Spleen (tissue), 11 donors: ENCODE data around the gene PARVB. TPM values are rescaled to one million over a fixed set of nuclear protein-coding genes. Genes with fewer than 3 reads are reported as not detected.

Experiments
- DNase-seq: peaks from one replicate; pipeline ENCODE4 v3.0.0-alpha.2; 2020
- H3K27ac ChIP-seq, 8 donors: fragments of 200-600 bp; sonication (generic) in 7 of 8; 1 replicate in 4 of 8; 2 replicates in 4 of 8; pipeline versions ENCODE4 v1.5.0 to v1.8.0; 2016 to 2021; ENCODE audit warnings: inconsistent platforms in 4 of 8, mild to moderate bottlenecking in 4 of 8, moderate library complexity in 1 of 8
- H3K27me3 ChIP-seq, 7 donors: fragments of 200-600 bp; sonication (generic) in 6 of 7; replicated peaks in 1 of 7; 1 replicate in 4 of 7; 2 replicates in 3 of 7; pipeline versions ENCODE4 v1.5.0 to v1.8.0; 2016 to 2021; ENCODE audit warnings: inconsistent platforms in 3 of 7, mild to moderate bottlenecking in 1 of 7
- H3K36me3 ChIP-seq, 6 donors: fragments of 200-600 bp; sonication (generic) in 5 of 6; 1 replicate in 4 of 6; 2 replicates in 2 of 6; pipeline versions ENCODE4 v1.5.0 to v1.8.0; 2016 to 2021; ENCODE audit warnings: inconsistent platforms in 2 of 6
- H3K4me1 ChIP-seq, 6 donors: fragments of 200-600 bp; sonication (generic) in 5 of 6; 1 replicate in 3 of 6; 2 replicates in 3 of 6; pipeline versions ENCODE4 v1.5.0 to v1.8.0; 2016 to 2021; ENCODE audit warnings: inconsistent platforms in 3 of 6
- H3K4me3 ChIP-seq, 8 donors: fragments of 200-600 bp; sonication (generic) in 7 of 8; 1 replicate in 4 of 8; 2 replicates in 4 of 8; pipeline versions ENCODE4 v1.5.0 to v1.8.0; 2016 to 2021; ENCODE audit warnings: inconsistent platforms in 4 of 8, mild to moderate bottlenecking in 4 of 8, moderate library complexity in 2 of 8
- H3K9me3 ChIP-seq, 8 donors: fragments of 200-600 bp; sonication (generic) in 7 of 8; 1 replicate in 4 of 8; 2 replicates in 4 of 8; pipeline versions ENCODE4 v1.5.0 to v1.8.0; 2016 to 2021; ENCODE audit warnings: inconsistent platforms in 4 of 8
- CTCF ChIP-seq, 11 experiments: fragments of 200-600 bp in 7 of 11; fragments of 450-650 bp in 4 of 11; sonication (generic) in 4 of 11; IDR thresholded peaks in 8 of 11; conservative IDR thresholded peaks in 3 of 11; 1 replicate in 7 of 11; 2 replicates in 4 of 11; pipeline versions ENCODE4 v1.4.0 to v1.8.0; 2016 to 2021; ENCODE audit warnings: antibody characterized with exemption in 11 of 11, inconsistent platforms in 4 of 11, mild to moderate bottlenecking in 1 of 11
- POLR2A ChIP-seq, 3 donors: fragments of 450-650 bp; IDR thresholded peaks; one replicate each; pipeline ENCODE4 v1.5.1; 2017; ENCODE audit warnings: antibody characterized with exemption in 3 of 3, mild to moderate bottlenecking in 1 of 3
- POLR2AphosphoS5 ChIP-seq, 3 donors: sonication (generic); formaldehyde crosslinking; IDR thresholded peaks; one replicate each; pipeline ENCODE4 v1.5.1; 2017; ENCODE audit warnings: antibody characterized with exemption in 3 of 3
- WGBS, 5 donors: extraction: QIAGEN DNeasy Blood & Tissue Kit in 3 of 5; methylation state at CpG; one replicate each; pipeline versions ENCODE4 v1.1.5 to v1.1.7; 2013 to 2018; 5-methylcytosine and 5-hydroxymethylcytosine counted together
- intact Hi-C: fragments of 100-400 bp; cut with DNase I; formaldehyde crosslinking; loops from one replicate; pipeline ENCODE4 v1.15.0; 2023; ENCODE audit warnings: low total_unique reads
- polyA plus RNA-seq, 3 donors: library from polyadenylated mRNA; stranded (reverse); fragments of 200-250 nt; gene quantifications; one replicate each; pipeline ENCODE4 v1.2.1, GENCODE V29; 2013
- total RNA-seq, 7 donors: library from RNA; depleted of rRNA in 3 of 7; stranded (reverse); fragments of >200 nt in 3 of 7; fragmentation: NEBNext Ultra II Directional in 4 of 7; extraction: Animal tissue kit (Norgen Biotek cat#: 25700) in 4 of 7; gene quantifications; one replicate each; pipeline versions ENCODE4 v1.1.0 to v1.2.1, GENCODE V29; 2016 to 2021
- donor health status: healthy with polysubstance abuse.
- donor health status: DM: no; HTN: no; CAD: no; lungs with moderate emphysema.
- donor health status: DM: no; HTN: no; CAD: no.
- donor health status: Bipolar disorder and iron deficiency.
- donor health status: healthy.
- donor health status: DM: no; HTN: no; CAD: no.
- donor health status: DM: yes; HTN: yes; CAD: no.

Gene PARVB
- total and polyA plus RNA-seq, 10 donors = 24.0 to 61.9 (median 46.5) TPM

DNA sequence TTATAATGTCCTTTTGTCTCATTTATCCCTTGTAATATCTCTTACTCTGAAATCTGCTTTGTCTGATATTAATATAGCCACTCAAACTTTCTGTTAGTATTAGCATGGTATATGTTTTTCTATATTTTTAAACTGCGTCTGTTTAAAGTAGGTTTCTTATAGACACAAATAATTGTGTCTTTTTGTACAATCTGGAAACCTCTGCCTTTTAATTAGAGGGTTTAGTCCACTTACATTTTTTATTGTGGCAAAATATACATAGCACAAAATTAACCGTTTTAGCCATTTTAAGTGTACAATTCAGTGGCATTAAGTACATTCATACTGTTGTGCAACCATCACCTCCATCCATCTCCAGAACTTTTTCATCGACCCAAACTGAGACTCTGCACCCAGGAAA is 185.2 kb downstream of the PARVB start:
- intact Hi-C loops = no loop called here
- no peak for DNase-seq
- peaks cover 0 to 70% (median 19%) of the 10 kb centered on the region in 6 donors for H3K4me1 ChIP-seq
- H3K4me3 ChIP-seq = no peak overlapping the region
- 83 to 92% (median 83%) methylated on average over 3 of the region's 3 CpGs for WGBS, 5 donors
- H3K9me3 ChIP-seq = peaks cover 0 to 20% (median 15%) of the 10 kb centered on the region in 8 donors
- no peak overlapping the region for H3K27ac ChIP-seq
- no peaks in the 10 kb centered on the region for H3K27me3 ChIP-seq
- H3K36me3 ChIP-seq = peaks cover 0 to 26% (median 7%) of the 10 kb centered on the region in 6 donors
- TF ChIP-seq POLR2AphosphoS5 (IDR thresholded peaks at IDR 0.05) (no peak), CTCF (IDR thresholded peaks at IDR 0.05 in 8 of 11, conservative IDR thresholded peaks at IDR 0.05 in 3 of 11) (no peak), POLR2A (IDR thresholded peaks at IDR 0.05) (no peak)

DNA sequence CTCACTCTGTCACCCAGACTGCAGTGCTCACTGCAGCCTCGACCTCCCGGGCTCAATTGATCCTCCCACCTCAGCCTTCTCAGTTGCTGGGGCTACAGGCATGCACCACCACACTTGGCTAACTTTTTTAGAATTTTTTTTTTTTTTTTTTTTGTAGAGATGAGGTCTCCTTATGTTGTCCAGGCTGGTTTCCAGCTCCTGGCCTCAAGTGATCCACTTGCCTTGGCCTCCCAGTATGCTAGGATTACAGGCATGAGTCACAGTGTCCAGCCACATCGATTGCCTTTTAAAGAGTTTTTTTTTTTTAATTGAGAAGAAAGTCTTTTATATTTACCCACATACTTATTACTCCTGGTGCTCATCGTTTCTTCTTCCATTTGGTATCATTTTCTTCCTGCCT is 186.6 kb downstream of the PARVB start:
- Histone ChIP-seq H3K4me1 (peaks cover 0 to 57% (median 5%) of the 10 kb centered on the region in 6 donors), H3K27ac (no peak overlapping the region), H3K9me3 (peaks cover 0 to 30% (median 25%) of the 10 kb centered on the region in 8 donors), H3K4me3 (no peak overlapping the region), H3K27me3 (no peaks in the 10 kb centered on the region), H3K36me3 (peaks cover 0 to 12% (median 4%) of the 10 kb centered on the region in 6 donors)
- TF ChIP-seq POLR2AphosphoS5 (IDR thresholded peaks at IDR 0.05) (no peak), CTCF (IDR thresholded peaks at IDR 0.05 in 8 of 11, conservative IDR thresholded peaks at IDR 0.05 in 3 of 11) (no peak), POLR2A (IDR thresholded peaks at IDR 0.05) (no peak)
- no peak for DNase-seq
- intact Hi-C loops = no loop called here
- 79 to 91% (median 85%) methylated on average over 4 of the region's 4 CpGs for WGBS, 5 donors

DNA sequence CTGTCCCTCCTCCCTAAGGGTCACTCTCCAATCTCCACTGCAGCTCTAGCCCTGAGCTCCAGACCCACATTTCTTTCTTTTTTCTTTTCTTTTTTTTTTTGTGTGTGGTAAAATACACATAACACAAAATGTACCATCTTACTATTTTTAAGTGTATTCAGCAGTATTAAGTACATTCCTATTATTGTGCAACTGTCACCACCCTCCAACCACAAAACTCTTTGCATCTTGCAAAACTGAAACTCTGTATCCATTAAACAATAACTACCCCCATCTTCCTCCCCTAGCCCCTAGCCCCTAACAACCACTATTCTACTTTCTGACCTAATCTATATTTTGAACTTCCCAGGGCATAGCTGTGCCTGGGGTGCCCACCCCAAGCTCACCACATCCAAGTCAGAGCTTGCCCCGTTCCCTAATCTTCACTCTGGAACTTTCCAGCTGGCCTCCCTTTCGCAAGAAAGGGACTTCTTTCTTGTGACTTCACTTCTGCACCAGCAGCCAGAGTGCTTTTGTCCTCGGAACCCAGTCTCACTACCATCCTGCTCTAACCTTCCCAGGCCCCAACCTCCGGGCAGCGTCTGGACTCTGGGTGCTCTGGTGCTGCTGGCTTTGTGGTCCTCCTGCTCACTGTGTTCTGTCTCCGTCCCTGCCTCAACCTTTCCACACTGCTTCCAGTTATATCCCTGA is 187.3 kb downstream of the PARVB start:
- Histone ChIP-seq H3K9me3 (peaks cover 0 to 33% (median 25%) of the 10 kb centered on the region in 8 donors), H3K4me1 (peaks cover 0 to 50% (median 3%) of the 10 kb centered on the region in 6 donors), H3K4me3 (no peak overlapping the region), H3K27me3 (no peaks in the 10 kb centered on the region), H3K36me3 (peaks cover 0 to 5% (median under 1%) of the 10 kb centered on the region in 6 donors), H3K27ac (peak overlapping the region in 1 of 8 donors; percentile 32)
- 63 to 80% (median 73%) methylated on average over 6 of the region's 6 CpGs for WGBS, 5 donors
- TF ChIP-seq POLR2A (IDR thresholded peaks at IDR 0.05) (no peak), CTCF (IDR thresholded peaks at IDR 0.05 in 8 of 11, conservative IDR thresholded peaks at IDR 0.05 in 3 of 11) (no peak), POLR2AphosphoS5 (IDR thresholded peaks at IDR 0.05) (no peak)
- intact Hi-C loops = no loop called here
- DNase-seq = no peak
